ENCODE results near the gene ITPR2. TPM values are rescaled to one million over a fixed set of nuclear protein-coding genes. Genes with fewer than 3 reads are reported as not detected.

The ITPR2 gene
- total RNA-seq, 1 donor from 2014 or later: 74.5 TPM

- no peak for TF ChIP-seq CTCF (IDR thresholded peaks at IDR 0.05)
- POLR2A ChIA-PET: interaction anchor here (0.6 kb wide), 1 partner anchor 72 kb away, joined by 4 read pairs; no protein-coding TSS in a partner anchor
- DNase-seq: no peak
- intact Hi-C loops (cut with micrococcal nuclease): no loop called here
- Mint-ChIP-seq H3K4me1 (peaks cover 24% of the 10 kb centered on the region), H3K27me3 (no peaks in the 10 kb centered on the region), H3K4me3 (no peak overlapping the region), H3K27ac (no peak overlapping the region), H3K9me3 (peaks cover 20% of the 10 kb centered on the region), H3K36me3 (ENCODE audit: low read depth) (peaks cover 32% of the 10 kb centered on the region)
- ATAC-seq (ENCODE audit: low read depth): no peak
- CTCF ChIA-PET: no interaction called here
Measured at GRCh38 chr12:26740348-26740747, 92.6 kb downstream of the ITPR2 start.

- POLR2A ChIA-PET: no interaction called here
- H3K4me1 Mint-ChIP-seq: peaks cover 40% of the 10 kb centered on the region
- intact Hi-C loops (cut with micrococcal nuclease): loop anchor here (10.0 kb wide), 1 partner anchor 277 kb away; the partner anchor contains the start of gene TM7SF3
- no peak overlapping the region for H3K4me3 Mint-ChIP-seq
- ATAC-seq (ENCODE audit: low read depth): no peak
- peaks cover 20% of the 10 kb centered on the region for H3K9me3 Mint-ChIP-seq
- peaks cover 30% of the 10 kb centered on the region for H3K36me3 Mint-ChIP-seq (ENCODE audit: low read depth)
- DNase-seq: no peak
- no peaks in the 10 kb centered on the region for H3K27me3 Mint-ChIP-seq
- CTCF ChIA-PET: no interaction called here
- no peak for TF ChIP-seq CTCF (IDR thresholded peaks at IDR 0.05)
- no peak overlapping the region for H3K27ac Mint-ChIP-seq
Measured at GRCh38 chr12:26737487-26738030, 95.4 kb downstream of the ITPR2 start.

DNA sequence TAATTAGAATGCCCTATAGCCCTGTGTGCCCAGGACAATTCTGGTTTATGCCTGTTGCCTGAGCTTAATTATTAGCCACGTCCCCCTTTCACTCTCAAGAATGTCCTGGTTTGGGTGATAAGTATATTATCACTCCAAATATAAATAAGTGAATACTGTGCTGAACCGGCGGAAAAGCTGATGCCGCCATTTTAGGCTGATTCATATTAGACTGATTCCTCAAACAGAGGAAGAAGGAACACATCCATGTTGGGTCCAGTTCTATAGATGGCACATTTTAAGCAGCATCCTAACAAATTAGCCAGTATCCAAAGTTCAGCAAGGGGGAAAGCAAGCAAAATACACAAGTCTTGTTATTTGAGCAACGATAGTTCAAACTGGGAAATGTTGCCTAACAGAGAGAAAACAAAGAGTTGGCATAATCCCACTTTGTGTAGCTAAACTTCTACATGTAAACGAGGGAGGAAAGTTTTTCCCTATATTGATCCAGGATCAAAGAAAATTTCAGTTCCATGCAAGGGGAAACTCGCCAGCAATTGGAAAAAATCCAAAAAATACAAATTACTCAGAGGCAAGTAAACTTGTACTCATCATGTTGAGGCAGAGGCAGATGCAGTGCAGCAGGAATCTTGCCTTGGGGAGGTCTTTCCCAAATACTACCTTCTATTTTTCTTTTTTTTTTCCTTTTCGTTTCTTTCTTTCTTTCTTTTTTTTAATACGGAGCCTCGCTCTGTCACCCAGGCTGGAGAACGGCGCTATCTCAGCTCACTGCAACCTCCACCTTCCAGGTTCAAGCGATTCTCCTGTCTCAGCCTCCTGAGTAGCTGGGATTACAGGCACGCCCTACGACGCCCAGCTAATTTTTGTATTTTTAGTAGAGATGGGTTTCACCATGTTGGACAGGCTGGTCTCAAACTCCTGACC lies 96.2 kb downstream of the ITPR2 start:
- intact Hi-C loops (cut with micrococcal nuclease): loop anchor here (10.0 kb wide), 1 partner anchor 278 kb away; the partner anchor contains the start of gene TM7SF3
- ChIA-PET POLR2A (no interaction called here), CTCF (no interaction called here)
- DNase-seq: no peak
- TF ChIP-seq CTCF (IDR thresholded peaks at IDR 0.05): no peak
- Mint-ChIP-seq H3K4me3 (no peak overlapping the region), H3K36me3 (ENCODE audit: low read depth) (peaks cover 26% of the 10 kb centered on the region), H3K4me1 (peaks cover 43% of the 10 kb centered on the region), H3K9me3 (peaks cover 20% of the 10 kb centered on the region), H3K27ac (no peak overlapping the region), H3K27me3 (no peaks in the 10 kb centered on the region)
- ATAC-seq (ENCODE audit: low read depth): no peak

GRCh38 chr12:26735249-26735639 lies 97.8 kb downstream of the ITPR2 start:
- ATAC-seq (ENCODE audit: low read depth) (no peak), DNase-seq (no peak)
- Mint-ChIP-seq H3K4me3 (no peak overlapping the region), H3K4me1 (peaks cover 54% of the 10 kb centered on the region), H3K9me3 (peaks cover 18% of the 10 kb centered on the region), H3K36me3 (ENCODE audit: low read depth) (peaks cover 13% of the 10 kb centered on the region), H3K27ac (peak overlapping the region; percentile 35), H3K27me3 (no peaks in the 10 kb centered on the region)
- no peak for TF ChIP-seq CTCF (IDR thresholded peaks at IDR 0.05)
- ChIA-PET POLR2A (interaction anchor here (0.6 to 1.1 kb wide), 2 partner anchors 20 to 97 kb away, joined by 3 read pairs; no protein-coding TSS in a partner anchor), CTCF (no interaction called here)
- intact Hi-C loops (cut with micrococcal nuclease): loop anchor here (10.0 kb wide), 1 partner anchor 280 kb away; the partner anchor contains the start of gene TM7SF3

Data from activated B cell treated with CpG ODN at 0.5 μM for 24 hours (primary cell).